GM12878 (cell line): ENCODE measurements around the gene ARHGAP19. TPM values are rescaled to one million over a fixed set of nuclear protein-coding genes. Genes with fewer than 3 reads are reported as not detected.

Experiments
- ATAC-seq: fragments of 200-7000 bp; cut with Tn5 transposase; 3 replicates; pipeline ENCODE4 v1.9.1; 2020; ENCODE audit warnings: mild to moderate bottlenecking, moderate library complexity
- BruUV-seq: library from RNA; stranded (reverse); fragments of 400-500 nt; replicated peaks from 2 replicates; lab custom pipeline; 2021; lab: Mats Ljungman, UMichigan
- CTCF ChIA-PET: fragments of 300-600 bp; sonication (Branson Sonifier 250); formaldehyde crosslinking; extraction: SDS; loops from one replicate; lab custom pipeline; 2021; ENCODE audit warnings: inconsistent platforms; lab: Yijun Ruan, JAX
- POLR2A ChIA-PET: fragments of 350-600 bp; formaldehyde crosslinking; extraction: SDS; loops from one replicate; lab custom pipeline; 2021; ENCODE audit warnings: inconsistent platforms; lab: Charles Lee
- RAD21 ChIA-PET: fragments of 300-600 bp; sonication (Branson Sonifier 250); formaldehyde crosslinking; loops from one replicate; lab custom pipeline; 2023; ENCODE audit warnings: antibody characterized with exemption; ENCODE audit not compliant: unreplicated experiment; lab: Charles Lee
- SMC1A ChIA-PET: fragments of 300-600 bp; sonication (Branson Sonifier 250); formaldehyde crosslinking; loops from one replicate; lab custom pipeline; 2023; ENCODE audit not compliant: unreplicated experiment, uncharacterized antibody; lab: Charles Lee
- DNase-seq: peaks from one replicate; pipeline ENCODE4 v3.0.0-alpha.2; 2011; ENCODE audit warnings: low read depth, low spot score
- FAIRE-seq: peaks from 3 replicates; lab custom pipeline; 2011; peaks lifted over from hg19 to GRCh38; lab: Jason Lieb, UNC
- H2AFZ ChIP-seq: 2 replicates; pipeline ENCODE4 v1.6.0; 2011; ENCODE audit warnings: low read depth, low read length, control low read depth; ENCODE audit not compliant: control insufficient read depth
- H3K27ac ChIP-seq: 2 replicates; pipeline ENCODE4 v1.5.1; 2011; ENCODE audit warnings: control low read depth; ENCODE audit not compliant: control insufficient read depth, insufficient read depth
- H3K27me3 ChIP-seq, 2 experiments: replicated peaks in 1 of 2; 2 replicates each; pipeline versions ENCODE4 v1.6.0 to v1.6.1; 2011; ENCODE audit warnings: low read length in 1 of 2; ENCODE audit not compliant: control insufficient read depth in 2 of 2, insufficient read depth in 2 of 2
- H3K36me3 ChIP-seq, 2 experiments: 2 replicates each; pipeline ENCODE4 v1.5.1; 2011; ENCODE audit warnings: low read length in 1 of 2; ENCODE audit not compliant: control insufficient read depth in 2 of 2, insufficient read depth in 2 of 2
- H3K4me1 ChIP-seq: 2 replicates; pipeline ENCODE4 v1.6.1; 2011; ENCODE audit warnings: mild to moderate bottlenecking, low read length, moderate library complexity, mixed read lengths; ENCODE audit not compliant: control insufficient read depth, insufficient read depth
- H3K4me2 ChIP-seq: 2 replicates; pipeline ENCODE4 v1.6.0; 2011; ENCODE audit warnings: control low read depth; ENCODE audit not compliant: control insufficient read depth, insufficient read depth
- H3K4me3 ChIP-seq: fragments of 200-600 bp; sonication (generic); 2 replicates; pipeline ENCODE4 v1.5.1; 2016
- H3K79me2 ChIP-seq: 2 replicates; pipeline ENCODE4 v1.6.0; 2011; ENCODE audit warnings: low read length; ENCODE audit not compliant: control insufficient read depth, insufficient read depth
- H3K9ac ChIP-seq: 2 replicates; pipeline ENCODE4 v1.8.0; 2011; ENCODE audit warnings: low read length, control low read depth, mixed read lengths; ENCODE audit not compliant: control insufficient read depth, insufficient read depth
- H3K9me3 ChIP-seq: replicated peaks from 3 replicates; pipeline ENCODE4 v1.5.1; 2011; ENCODE audit warnings: mild to moderate bottlenecking, low read length; ENCODE audit not compliant: control insufficient read depth, insufficient read depth
- H4K20me1 ChIP-seq: 2 replicates; pipeline ENCODE4 v1.6.0; 2011; ENCODE audit not compliant: control insufficient read depth, insufficient read depth
- CBX3 ChIP-seq: fragments of 200-600 bp; sonication (generic); IDR thresholded peaks from 2 replicates; pipeline ENCODE4 v1.6.1; 2016; ENCODE audit warnings: low read depth, borderline replicate concordance
- CHD1 ChIP-seq: IDR thresholded peaks from 2 replicates; pipeline ENCODE4 v1.6.1; 2012; ENCODE audit warnings: low read depth, low read length, improper control_type of control experiment
- ETV6 ChIP-seq, 2 experiments: fragments of 450-650 bp in 1 of 2; IDR thresholded peaks in 1 of 2; conservative IDR thresholded peaks in 1 of 2; 2 replicates each; pipeline ENCODE4 v1.6.1; 2014; ENCODE audit warnings: antibody characterized with exemption in 1 of 2, borderline replicate concordance in 1 of 2, low read depth in 1 of 2, mild to moderate bottlenecking in 1 of 2, moderate library complexity in 1 of 2
- KDM1A ChIP-seq: fragments of 200-600 bp; sonication (generic); IDR thresholded peaks from 2 replicates; pipeline ENCODE4 v1.6.1; 2016; ENCODE audit warnings: borderline replicate concordance
- NFIC ChIP-seq: IDR thresholded peaks from 2 replicates; pipeline ENCODE4 v1.6.1; 2012; ENCODE audit warnings: low read depth, mild to moderate bottlenecking, inconsistent platforms, low read length, moderate library complexity
- NR2F1 ChIP-seq: fragments of 450-650 bp; conservative IDR thresholded peaks from 2 replicates; pipeline ENCODE4 v1.6.1; 2017; ENCODE audit warnings: mild to moderate bottlenecking
- PAX5 ChIP-seq: IDR thresholded peaks from 2 replicates; pipeline ENCODE4 v1.6.1; 2011; ENCODE audit warnings: low read depth, low read length, borderline replicate concordance
- PAX8 ChIP-seq: fragments of 450-650 bp; IDR thresholded peaks from 2 replicates; pipeline ENCODE4 v1.6.1; 2017; ENCODE audit warnings: mild to moderate bottlenecking, moderate library complexity
- SMAD5 ChIP-seq: IDR thresholded peaks from 2 replicates; pipeline ENCODE4 v1.6.1; 2016; ENCODE audit warnings: antibody characterized with exemption, low read depth
- SMC3 ChIP-seq: IDR thresholded peaks from 2 replicates; pipeline ENCODE4 v1.6.1; 2011; ENCODE audit warnings: low read length, improper control_type of control experiment, borderline replicate concordance
- TAF1 ChIP-seq: IDR thresholded peaks from 2 replicates; pipeline ENCODE4 v1.6.1; 2011; ENCODE audit warnings: mild to moderate bottlenecking, low read depth, low read length, borderline replicate concordance
- TCF3 ChIP-seq: IDR thresholded peaks from 2 replicates; pipeline ENCODE4 v1.6.1; 2012; ENCODE audit warnings: low read depth, mild to moderate bottlenecking, low read length, borderline replicate concordance; ENCODE audit not compliant: insufficient read depth
- YY1 ChIP-seq: IDR thresholded peaks from 2 replicates; pipeline ENCODE4 v1.6.1; 2011; ENCODE audit warnings: low read depth, mild to moderate bottlenecking, low read length
- ZNF384 ChIP-seq: IDR thresholded peaks from 2 replicates; pipeline ENCODE4 v1.6.1; 2012; ENCODE audit warnings: low read depth, mild to moderate bottlenecking, low read length, improper control_type of control experiment, borderline replicate concordance
- WGBS: methylation state at CpG from one replicate; pipeline ENCODE4 v1.1.6; 2016; ENCODE audit warnings: low lambda C conversion rate; ENCODE audit not compliant: insufficient replicate concordance, insufficient coverage; ENCODE audit errors: missing lambda C conversion rate; 5-methylcytosine and 5-hydroxymethylcytosine counted together
- in situ Hi-C: fragments of 300-500 bp; cut with MboI; formaldehyde crosslinking; loops from 9 replicates; pipeline ENCODE4 v1.14.3; 2018; ENCODE audit warnings: mixed read lengths
- intact Hi-C: fragments of 100-400 bp; cut with micrococcal nuclease; formaldehyde crosslinking; loops from one replicate; pipeline ENCODE4 v1.14.2; 2022; ENCODE audit not compliant: unreplicated experiment
- polyA plus RNA-seq, 11 experiments: library from polyadenylated mRNA; depleted of rRNA in 4 of 11; unstranded in 6 of 11; stranded (reverse) in 5 of 11; fragments of >200 nt; fragmentation: Nextera tagmentation in 4 of 11; fragmentation: Illumina TruSeq in 1 of 11; extraction: Ambion mirVana in 4 of 11; extraction: Trizol in 1 of 11; gene quantifications; 1 replicate in 1 of 11; 2 replicates in 10 of 11; pipeline versions ENCODE4 v1.2.1 to v1.2.3, GENCODE V29; 2011 to 2016; ENCODE audit warnings: inconsistent platforms in 2 of 11, missing spikeins in 2 of 11, low read depth in 1 of 11
- total RNA-seq, 4 experiments: library from RNA; depleted of rRNA in 3 of 4; stranded (reverse); fragments of >200 nt in 3 of 4; fragmentation: Illumina TruSeq in 1 of 4; extraction: Trizol in 1 of 4; gene quantifications; 2 replicates each; pipeline versions ENCODE4 v1.2.1 to v1.2.3, GENCODE V29; 2013 to 2021
- TF ChIP-seq, protein P1 (sequence below): IDR thresholded peaks from 2 replicates; pipeline ENCODE4 v1.6.1; 2011; ENCODE audit warnings: borderline replicate concordance, low read depth, mild to moderate bottlenecking, moderate library complexity, low read length; ENCODE audit not compliant: insufficient read depth, poor library complexity, severe bottlenecking
- TF ChIP-seq, protein P2 (sequence below): fragments of 450-650 bp; IDR thresholded peaks from 2 replicates; pipeline ENCODE4 v1.6.1; 2016; ENCODE audit warnings: mild to moderate bottlenecking

The ARHGAP19 gene
- total and polyA plus RNA-seq, 10 of the 15 experiments (the other 5 are each of a cell fraction or from before 2014, with no cell fraction given), result 13.3 to 40.7 (median 22.6) TPM

DNA sequence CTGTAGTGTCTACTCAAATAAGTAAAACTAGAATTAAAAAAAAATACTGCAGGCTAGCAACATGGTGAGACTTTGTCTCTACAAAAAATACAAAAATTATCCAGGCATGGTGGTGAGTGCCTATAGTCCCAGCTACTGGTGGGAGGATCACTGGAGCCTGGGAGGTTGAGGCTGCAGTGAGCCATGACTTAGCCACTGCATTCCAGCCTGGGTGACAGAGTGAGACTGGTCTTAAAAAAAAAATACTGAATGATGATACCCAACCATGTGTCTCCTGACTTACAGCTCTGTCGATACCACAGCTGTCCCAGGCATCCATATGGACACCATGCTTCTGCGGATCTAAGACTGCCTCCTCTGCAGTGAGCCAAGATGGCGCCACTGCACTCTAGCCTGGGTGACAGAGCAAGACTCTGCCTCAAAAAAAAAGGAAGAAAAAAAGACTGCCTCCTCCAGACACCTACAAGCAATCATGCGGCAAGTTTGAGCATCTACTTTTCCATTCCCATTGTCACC lies 18.7 kb upstream of the ARHGAP19 start:
- Histone ChIP-seq H3K27me3 (no peaks in the 10 kb centered on the region; a peak in 1 of 4 replicates), H3K27ac (no peak overlapping the region), H3K79me2 (no peaks in the 10 kb centered on the region), H3K4me3 (no peak overlapping the region), H2AFZ (no peak overlapping the region), H3K9ac (no peak overlapping the region), H3K36me3 (no peaks in the 10 kb centered on the region), H3K4me1 (no peaks in the 10 kb centered on the region), H3K9me3 (no peaks in the 10 kb centered on the region), H3K4me2 (no peak overlapping the region), H4K20me1 (no peaks in the 10 kb centered on the region)
- intact Hi-C loops (no loop called here), in situ Hi-C loops (no loop called here)
- TF ChIP-seq YY1 (no peak), ETV6 (conservative IDR thresholded peaks at IDR 0.05 in 1 of 2, IDR thresholded peaks at IDR 0.05 in 1 of 2; ENCODE audit: borderline replicate concordance in 1 of 2, low read depth in 1 of 2) (no peak), PAX8 (no peak), PAX5 (no peak), NFIC (no peak), ZNF384 (no peak), SMAD5 (no peak), CHD1 (no peak), TAF1 (no peak), KDM1A (no peak), SMC3 (no peak), NR2F1 (no peak), TCF3 (no peak), CBX3 (no peak)
- TF ChIP-seq, protein P1, sequence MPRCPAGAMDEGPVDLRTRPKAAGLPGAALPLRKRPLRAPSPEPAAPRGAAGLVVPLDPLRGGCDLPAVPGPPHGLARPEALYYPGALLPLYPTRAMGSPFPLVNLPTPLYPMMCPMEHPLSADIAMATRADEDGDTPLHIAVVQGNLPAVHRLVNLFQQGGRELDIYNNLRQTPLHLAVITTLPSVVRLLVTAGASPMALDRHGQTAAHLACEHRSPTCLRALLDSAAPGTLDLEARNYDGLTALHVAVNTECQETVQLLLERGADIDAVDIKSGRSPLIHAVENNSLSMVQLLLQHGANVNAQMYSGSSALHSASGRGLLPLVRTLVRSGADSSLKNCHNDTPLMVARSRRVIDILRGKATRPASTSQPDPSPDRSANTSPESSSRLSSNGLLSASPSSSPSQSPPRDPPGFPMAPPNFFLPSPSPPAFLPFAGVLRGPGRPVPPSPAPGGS, result no peak
- TF ChIP-seq, protein P2, sequence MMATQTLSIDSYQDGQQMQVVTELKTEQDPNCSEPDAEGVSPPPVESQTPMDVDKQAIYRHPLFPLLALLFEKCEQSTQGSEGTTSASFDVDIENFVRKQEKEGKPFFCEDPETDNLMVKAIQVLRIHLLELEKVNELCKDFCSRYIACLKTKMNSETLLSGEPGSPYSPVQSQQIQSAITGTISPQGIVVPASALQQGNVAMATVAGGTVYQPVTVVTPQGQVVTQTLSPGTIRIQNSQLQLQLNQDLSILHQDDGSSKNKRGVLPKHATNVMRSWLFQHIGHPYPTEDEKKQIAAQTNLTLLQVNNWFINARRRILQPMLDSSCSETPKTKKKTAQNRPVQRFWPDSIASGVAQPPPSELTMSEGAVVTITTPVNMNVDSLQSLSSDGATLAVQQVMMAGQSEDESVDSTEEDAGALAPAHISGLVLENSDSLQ, result no peak
- POLR2A ChIA-PET, result no interaction called here
- ATAC-seq (no peak), FAIRE-seq (no peak), DNase-seq (no peak)
- no TSS peak for BruUV-seq
- RAD21 ChIA-PET, result no interaction called here
- WGBS, result 56% methylated on average over 4 of the region's 4 CpGs
- SMC1A ChIA-PET, result no interaction called here
- CTCF ChIA-PET, result interaction anchor here (0.6 kb wide), 1 partner anchor 671 kb away, joined by 3 read pairs; no protein-coding TSS in a partner anchor
